Transverse colon (tissue), 4 donors: Measurements from ENCODE around the gene DDX60.

Source experiments
- CTCF ChIP-seq, 5 experiments: fragments of 200-600 bp in 3 of 5; fragments of 450-650 bp in 2 of 5; sonication (generic) in 3 of 5; IDR thresholded peaks; 1 replicate in 2 of 5; 2 replicates in 3 of 5; pipeline ENCODE4 v1.5.1; 2016 to 2017; ENCODE audit warnings: antibody characterized with exemption in 5 of 5, inconsistent platforms in 3 of 5, mild to moderate bottlenecking in 2 of 5, moderate library complexity in 1 of 5
- POLR2A ChIP-seq: fragments of 450-650 bp; IDR thresholded peaks from one replicate; pipeline ENCODE4 v1.6.1; 2016; ENCODE audit warnings: antibody characterized with exemption, mild to moderate bottlenecking, moderate library complexity
- POLR2AphosphoS5 ChIP-seq, 3 donors: sonication (generic); formaldehyde crosslinking; IDR thresholded peaks; one replicate each; pipeline ENCODE4 v1.6.1; 2016; ENCODE audit warnings: antibody characterized with exemption in 3 of 3

- TF ChIP-seq CTCF (IDR thresholded peaks at IDR 0.05) = no peak
- TF ChIP-seq POLR2AphosphoS5 (IDR thresholded peaks at IDR 0.05) = no peak
- no peak for TF ChIP-seq POLR2A
Observed at GRCh38 chr4:168279556-168279955, 39.0 kb downstream of the DDX60 start.
